Measurements from ENCODE around the gene C10orf90. TPM values are rescaled to one million over a fixed set of nuclear protein-coding genes. Genes with fewer than 3 reads are reported as not detected.

Gene C10orf90
- total RNA-seq, 1 donor from 2014 or later, result not detected

- Mint-ChIP-seq H3K27ac (ENCODE audit: unreplicated experiment) (no peak overlapping the region), H3K27me3 (ENCODE audit: unreplicated experiment) (no peaks in the 10 kb centered on the region), H3K4me3 (ENCODE audit: unreplicated experiment) (no peak overlapping the region), H3K9me3 (ENCODE audit: unreplicated experiment) (no peaks in the 10 kb centered on the region), H3K4me1 (ENCODE audit: unreplicated experiment) (no peaks in the 10 kb centered on the region), H3K36me3 (ENCODE audit: low read depth, unreplicated experiment) (no peaks in the 10 kb centered on the region)
- TF ChIP-seq, protein P1, sequence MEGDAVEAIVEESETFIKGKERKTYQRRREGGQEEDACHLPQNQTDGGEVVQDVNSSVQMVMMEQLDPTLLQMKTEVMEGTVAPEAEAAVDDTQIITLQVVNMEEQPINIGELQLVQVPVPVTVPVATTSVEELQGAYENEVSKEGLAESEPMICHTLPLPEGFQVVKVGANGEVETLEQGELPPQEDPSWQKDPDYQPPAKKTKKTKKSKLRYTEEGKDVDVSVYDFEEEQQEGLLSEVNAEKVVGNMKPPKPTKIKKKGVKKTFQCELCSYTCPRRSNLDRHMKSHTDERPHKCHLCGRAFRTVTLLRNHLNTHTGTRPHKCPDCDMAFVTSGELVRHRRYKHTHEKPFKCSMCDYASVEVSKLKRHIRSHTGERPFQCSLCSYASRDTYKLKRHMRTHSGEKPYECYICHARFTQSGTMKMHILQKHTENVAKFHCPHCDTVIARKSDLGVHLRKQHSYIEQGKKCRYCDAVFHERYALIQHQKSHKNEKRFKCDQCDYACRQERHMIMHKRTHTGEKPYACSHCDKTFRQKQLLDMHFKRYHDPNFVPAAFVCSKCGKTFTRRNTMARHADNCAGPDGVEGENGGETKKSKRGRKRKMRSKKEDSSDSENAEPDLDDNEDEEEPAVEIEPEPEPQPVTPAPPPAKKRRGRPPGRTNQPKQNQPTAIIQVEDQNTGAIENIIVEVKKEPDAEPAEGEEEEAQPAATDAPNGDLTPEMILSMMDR (IDR thresholded peaks at IDR 0.05; ENCODE audit: unreplicated experiment), result no peak
- DNase-seq (ENCODE audit: low spot score), result no peak
Observed at GRCh38 chr10:126549344-126549743, 121.1 kb downstream of the C10orf90 start.

DNA sequence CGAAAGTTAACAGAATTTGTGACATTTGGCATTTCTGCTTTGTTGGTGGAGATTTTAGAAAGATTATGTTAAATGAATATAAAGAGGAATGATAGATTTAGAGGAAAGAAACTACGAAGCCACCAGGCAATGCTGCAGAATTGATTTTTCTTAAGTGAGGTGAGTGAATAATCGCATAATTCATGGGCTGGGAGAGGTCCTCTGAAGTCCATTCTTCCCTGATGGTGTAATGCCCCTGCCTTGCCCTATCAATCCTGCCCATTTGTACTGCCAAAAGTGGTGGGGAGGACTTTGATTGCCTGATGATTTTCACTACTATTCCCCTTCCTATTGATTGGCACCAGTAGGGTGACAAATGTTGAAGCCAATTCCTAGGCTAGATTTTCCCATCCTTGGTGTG lies 125.9 kb downstream of the C10orf90 start:
- TF ChIP-seq, protein P1 (IDR thresholded peaks at IDR 0.05; ENCODE audit: unreplicated experiment), result no peak
- Mint-ChIP-seq H3K36me3 (ENCODE audit: low read depth, unreplicated experiment) (no peaks in the 10 kb centered on the region), H3K27ac (ENCODE audit: unreplicated experiment) (no peak overlapping the region), H3K4me1 (ENCODE audit: unreplicated experiment) (no peaks in the 10 kb centered on the region), H3K27me3 (ENCODE audit: unreplicated experiment) (peaks cover 1% of the 10 kb centered on the region), H3K9me3 (ENCODE audit: unreplicated experiment) (no peaks in the 10 kb centered on the region), H3K4me3 (ENCODE audit: unreplicated experiment) (no peak overlapping the region)
- DNase-seq (ENCODE audit: low spot score), result no peak

- no peak for DNase-seq (ENCODE audit: low spot score)
- Mint-ChIP-seq H3K27me3 (ENCODE audit: unreplicated experiment) (peaks cover 1% of the 10 kb centered on the region), H3K27ac (ENCODE audit: unreplicated experiment) (no peak overlapping the region), H3K4me3 (ENCODE audit: unreplicated experiment) (no peak overlapping the region), H3K36me3 (ENCODE audit: low read depth, unreplicated experiment) (no peaks in the 10 kb centered on the region), H3K9me3 (ENCODE audit: unreplicated experiment) (no peaks in the 10 kb centered on the region), H3K4me1 (ENCODE audit: unreplicated experiment) (no peaks in the 10 kb centered on the region)
- TF ChIP-seq, protein P1 (IDR thresholded peaks at IDR 0.05; ENCODE audit: unreplicated experiment), result no peak
Observed at GRCh38 chr10:126538439-126539135, 131.9 kb downstream of the C10orf90 start.

GRCh38 chr10:126536656-126537055 lies 133.8 kb downstream of the C10orf90 start:
- TF ChIP-seq, protein P1 (IDR thresholded peaks at IDR 0.05; ENCODE audit: unreplicated experiment), result no peak
- DNase-seq (ENCODE audit: low spot score), result no peak
- no peaks in the 10 kb centered on the region for H3K36me3 Mint-ChIP-seq (ENCODE audit: low read depth, unreplicated experiment)
- H3K4me3 Mint-ChIP-seq (ENCODE audit: unreplicated experiment), result no peak overlapping the region
- no peaks in the 10 kb centered on the region for H3K9me3 Mint-ChIP-seq (ENCODE audit: unreplicated experiment)
- H3K4me1 Mint-ChIP-seq (ENCODE audit: unreplicated experiment), result no peaks in the 10 kb centered on the region
- no peak overlapping the region for H3K27ac Mint-ChIP-seq (ENCODE audit: unreplicated experiment)
- peaks cover 1% of the 10 kb centered on the region for H3K27me3 Mint-ChIP-seq (ENCODE audit: unreplicated experiment)

DNA sequence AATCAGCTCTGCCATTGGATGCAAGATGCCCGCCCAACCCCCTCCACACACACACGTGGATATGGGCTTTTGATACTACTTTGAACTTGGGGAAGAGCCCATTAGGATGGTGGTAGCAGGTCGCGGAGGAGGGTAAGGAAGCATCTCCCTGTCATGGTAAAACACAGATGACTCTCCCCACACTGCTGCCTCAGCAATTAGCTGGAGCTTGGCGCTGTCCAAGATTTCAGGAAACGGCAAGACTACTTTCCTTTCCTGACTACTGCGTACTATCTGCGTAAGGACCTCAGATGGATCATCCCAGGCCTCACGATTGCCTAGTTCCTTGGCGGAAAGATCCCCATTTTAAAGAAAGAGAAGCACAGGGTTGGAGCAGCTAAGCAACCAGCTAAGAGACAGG lies 134.3 kb downstream of the C10orf90 start:
- Mint-ChIP-seq H3K27me3 (ENCODE audit: unreplicated experiment) (peaks cover 1% of the 10 kb centered on the region), H3K9me3 (ENCODE audit: unreplicated experiment) (no peaks in the 10 kb centered on the region), H3K27ac (ENCODE audit: unreplicated experiment) (no peak overlapping the region), H3K4me3 (ENCODE audit: unreplicated experiment) (no peak overlapping the region), H3K4me1 (ENCODE audit: unreplicated experiment) (no peaks in the 10 kb centered on the region), H3K36me3 (ENCODE audit: low read depth, unreplicated experiment) (no peaks in the 10 kb centered on the region)
- TF ChIP-seq, protein P1 (IDR thresholded peaks at IDR 0.05; ENCODE audit: unreplicated experiment), result no peak
- peak; percentile 7 for DNase-seq (ENCODE audit: low spot score)

Measured in endothelial cell (in vitro differentiated cells).